ENCODE measurements around the gene RBMS2.

The RBMS2 gene

DNA sequence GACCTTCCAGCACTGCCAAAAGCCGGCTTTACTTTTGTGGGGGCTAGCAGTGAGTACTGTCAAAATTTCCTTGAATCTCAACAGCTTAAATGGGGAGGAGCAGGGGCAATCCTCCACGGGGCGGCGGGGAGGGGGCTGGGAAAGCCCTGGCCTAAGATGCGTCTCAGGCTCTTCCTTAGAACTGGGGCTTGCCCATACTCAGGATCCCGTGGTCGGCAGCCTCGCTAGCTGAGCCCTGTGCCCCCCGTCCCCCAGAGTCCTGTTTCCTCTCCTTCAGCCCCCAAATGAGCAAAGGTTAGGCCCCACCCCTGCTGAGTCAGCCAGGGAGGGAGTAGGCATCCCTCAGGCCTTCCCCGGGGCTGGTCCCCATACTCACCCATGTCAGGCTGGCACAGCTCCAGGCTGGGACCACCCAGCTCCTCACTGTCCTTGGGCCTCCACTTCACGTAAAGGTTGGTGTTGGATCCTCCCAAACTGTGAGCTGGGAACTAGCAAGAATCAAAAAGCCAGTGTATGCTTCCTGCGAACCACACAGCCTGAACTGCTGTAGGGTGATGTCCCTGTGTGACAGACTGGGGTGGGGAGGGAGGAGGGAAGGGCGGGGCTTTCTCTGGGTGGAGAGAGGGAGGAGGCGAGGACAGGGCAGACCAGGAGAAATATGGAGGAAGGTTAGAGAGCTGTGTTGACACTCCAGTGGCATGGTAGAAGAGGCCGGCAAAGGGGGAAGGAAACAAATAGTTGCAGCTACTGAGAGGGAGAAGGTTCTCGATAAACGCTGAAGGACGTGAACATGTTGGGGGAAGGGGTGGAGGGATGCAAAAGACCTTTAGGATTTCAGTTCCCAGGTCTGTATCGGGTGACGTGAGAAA, 114.4 kb downstream of the RBMS2 start (continued):
- TF ChIP-seq ZNF792 (tag by site-specific recombination; IDR thresholded peaks at IDR 0.05) (no peak), YY1 (tag by site-specific recombination; IDR thresholded peaks at IDR 0.05) (no peak; the same call in 1 of the 2 replicates), SALL2 (tag by site-specific recombination; IDR thresholded peaks at IDR 0.05; ENCODE audit: borderline replicate concordance) (no peak), SETDB1 (IDR thresholded peaks at IDR 0.05; ENCODE audit: insufficient read length, low read length) (no peak), IKZF3 (tag by site-specific recombination; IDR thresholded peaks at IDR 0.05) (no peak), ZSCAN16 (tag by site-specific recombination; IDR thresholded peaks at IDR 0.05) (no peak), ZNF37A (tag by site-specific recombination; IDR thresholded peaks at IDR 0.05) (no peak), WT1 (tag by site-specific recombination; IDR thresholded peaks at IDR 0.05) (peak; percentile 31; the same call in 1 of the 2 replicates), ZNF645 (tag by site-specific recombination; IDR thresholded peaks at IDR 0.05) (no peak), GLI2 (tag by site-specific recombination; IDR thresholded peaks at IDR 0.05; ENCODE audit: borderline replicate concordance, low read depth) (no peak), ZNF280C (tag by site-specific recombination; IDR thresholded peaks at IDR 0.05) (no peak), YY2 (tag by site-specific recombination; IDR thresholded peaks at IDR 0.05) (peak; percentile 69), ZNF768 (tag by site-specific recombination; IDR thresholded peaks at IDR 0.05) (no peak), PRDM1 (tag by site-specific recombination; IDR thresholded peaks at IDR 0.05) (peak; percentile 51; the same call in 1 of the 2 replicates), FEZF1 (tag by site-specific recombination; IDR thresholded peaks at IDR 0.05) (peak; percentile 93), ZNF777 (tag by site-specific recombination; IDR thresholded peaks at IDR 0.05; ENCODE audit: borderline replicate concordance) (no peak), ZNF324 (tag by site-specific recombination; IDR thresholded peaks at IDR 0.05) (no peak), SP3 (tag by site-specific recombination; IDR thresholded peaks at IDR 0.05) (peak; percentile 88), ZBTB10 (tag by site-specific recombination; IDR thresholded peaks at IDR 0.05) (no peak), ZSCAN30 (tag by site-specific recombination; IDR thresholded peaks at IDR 0.05) (no peak)
- TF ChIP-seq, protein P1, sequence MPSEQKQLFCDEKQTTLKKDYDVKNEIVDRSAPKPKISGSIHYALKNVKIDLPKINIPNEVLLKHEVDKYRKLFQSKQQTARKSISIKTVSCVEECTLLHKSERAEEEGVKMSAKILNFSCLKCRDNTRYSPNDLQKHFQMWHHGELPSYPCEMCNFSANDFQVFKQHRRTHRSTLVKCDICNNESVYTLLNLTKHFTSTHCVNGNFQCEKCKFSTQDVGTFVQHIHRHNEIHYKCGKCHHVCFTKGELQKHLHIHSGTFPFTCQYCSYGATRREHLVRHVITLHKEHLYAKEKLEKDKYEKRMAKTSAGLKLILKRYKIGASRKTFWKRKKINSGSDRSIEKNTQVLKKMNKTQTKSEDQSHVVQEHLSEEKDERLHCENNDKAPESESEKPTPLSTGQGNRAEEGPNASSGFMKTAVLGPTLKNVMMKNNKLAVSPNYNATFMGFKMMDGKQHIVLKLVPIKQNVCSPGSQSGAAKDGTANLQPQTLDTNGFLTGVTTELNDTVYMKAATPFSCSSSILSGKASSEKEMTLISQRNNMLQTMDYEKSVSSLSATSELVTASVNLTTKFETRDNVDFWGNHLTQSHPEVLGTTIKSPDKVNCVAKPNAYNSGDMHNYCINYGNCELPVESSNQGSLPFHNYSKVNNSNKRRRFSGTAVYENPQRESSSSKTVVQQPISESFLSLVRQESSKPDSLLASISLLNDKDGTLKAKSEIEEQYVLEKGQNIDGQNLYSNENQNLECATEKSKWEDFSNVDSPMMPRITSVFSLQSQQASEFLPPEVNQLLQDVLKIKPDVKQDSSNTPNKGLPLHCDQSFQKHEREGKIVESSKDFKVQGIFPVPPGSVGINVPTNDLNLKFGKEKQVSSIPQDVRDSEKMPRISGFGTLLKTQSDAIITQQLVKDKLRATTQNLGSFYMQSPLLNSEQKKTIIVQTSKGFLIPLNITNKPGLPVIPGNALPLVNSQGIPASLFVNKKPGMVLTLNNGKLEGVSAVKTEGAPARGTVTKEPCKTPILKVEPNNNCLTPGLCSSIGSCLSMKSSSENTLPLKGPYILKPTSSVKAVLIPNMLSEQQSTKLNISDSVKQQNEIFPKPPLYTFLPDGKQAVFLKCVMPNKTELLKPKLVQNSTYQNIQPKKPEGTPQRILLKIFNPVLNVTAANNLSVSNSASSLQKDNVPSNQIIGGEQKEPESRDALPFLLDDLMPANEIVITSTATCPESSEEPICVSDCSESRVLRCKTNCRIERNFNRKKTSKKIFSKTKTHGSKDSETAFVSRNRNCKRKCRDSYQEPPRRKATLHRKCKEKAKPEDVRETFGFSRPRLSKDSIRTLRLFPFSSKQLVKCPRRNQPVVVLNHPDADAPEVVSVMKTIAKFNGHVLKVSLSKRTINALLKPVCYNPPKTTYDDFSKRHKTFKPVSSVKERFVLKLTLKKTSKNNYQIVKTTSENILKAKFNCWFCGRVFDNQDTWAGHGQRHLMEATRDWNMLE (tag by site-specific recombination; conservative IDR thresholded peaks at IDR 0.05; ENCODE audit: low read depth) = no peak
- TF ChIP-seq, protein P2, sequence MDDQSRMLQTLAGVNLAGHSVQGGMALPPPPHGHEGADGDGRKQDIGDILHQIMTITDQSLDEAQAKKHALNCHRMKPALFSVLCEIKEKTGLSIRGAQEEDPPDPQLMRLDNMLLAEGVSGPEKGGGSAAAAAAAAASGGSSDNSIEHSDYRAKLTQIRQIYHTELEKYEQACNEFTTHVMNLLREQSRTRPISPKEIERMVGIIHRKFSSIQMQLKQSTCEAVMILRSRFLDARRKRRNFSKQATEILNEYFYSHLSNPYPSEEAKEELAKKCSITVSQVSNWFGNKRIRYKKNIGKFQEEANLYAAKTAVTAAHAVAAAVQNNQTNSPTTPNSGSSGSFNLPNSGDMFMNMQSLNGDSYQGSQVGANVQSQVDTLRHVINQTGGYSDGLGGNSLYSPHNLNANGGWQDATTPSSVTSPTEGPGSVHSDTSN (CRISPR knock-in tag; IDR thresholded peaks at IDR 0.05) = no peak
- TF ChIP-seq, protein P3, sequence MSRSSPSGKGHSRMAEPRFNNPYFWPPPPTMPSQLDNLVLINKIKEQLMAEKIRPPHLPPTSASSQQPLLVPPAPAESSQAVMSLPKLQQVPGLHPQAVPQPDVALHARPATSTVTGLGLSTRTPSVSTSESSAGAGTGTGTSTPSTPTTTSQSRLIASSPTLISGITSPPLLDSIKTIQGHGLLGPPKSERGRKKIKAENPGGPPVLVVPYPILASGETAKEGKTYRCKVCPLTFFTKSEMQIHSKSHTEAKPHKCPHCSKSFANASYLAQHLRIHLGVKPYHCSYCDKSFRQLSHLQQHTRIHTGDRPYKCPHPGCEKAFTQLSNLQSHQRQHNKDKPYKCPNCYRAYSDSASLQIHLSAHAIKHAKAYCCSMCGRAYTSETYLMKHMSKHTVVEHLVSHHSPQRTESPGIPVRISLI (tag by site-specific recombination; IDR thresholded peaks at IDR 0.05) = no peak

Measured in HEK293 (cell line).